Effector memory CD8-positive, alpha-beta T cell (primary cell): Measurements from ENCODE around the gene IFIH1.
A peak's percentile ranks its signal among the peaks of the same experiment; 100 is the strongest.

Experiments
- ATAC-seq: fragments of 150-1000 bp; cut with Tn5 transposase; replicated peaks from 2 replicates; pipeline ENCODE4 v1.10.0; 2021; ENCODE audit warnings: mild to moderate bottlenecking, moderate library complexity
- DNase-seq, 3 experiments: peaks; one replicate each; pipeline ENCODE4 v3.0.0; 2021
- H3K27ac Mint-ChIP-seq, 2 donors: one replicate each; pipeline ENCODE4 v1.8.0; 2022; ENCODE audit warnings: mild to moderate bottlenecking in 2 of 2, mixed read lengths in 2 of 2, moderate library complexity in 2 of 2
- H3K27me3 Mint-ChIP-seq, 2 donors: one replicate each; pipeline ENCODE4 v1.8.0; 2022; ENCODE audit warnings: mixed read lengths in 2 of 2
- H3K36me3 Mint-ChIP-seq: one replicate; pipeline ENCODE4 v1.8.0; 2022; ENCODE audit warnings: mild to moderate bottlenecking, moderate library complexity, mixed read lengths; ENCODE audit not compliant: insufficient read depth
- H3K4me1 Mint-ChIP-seq, 2 donors: one replicate each; pipeline ENCODE4 v1.8.0; 2022; ENCODE audit warnings: low read depth in 2 of 2, mixed read lengths in 2 of 2
- H3K4me3 Mint-ChIP-seq, 2 donors: one replicate each; pipeline ENCODE4 v1.8.0; 2022; ENCODE audit warnings: mild to moderate bottlenecking in 2 of 2, mixed read lengths in 2 of 2, moderate library complexity in 2 of 2
- H3K9me3 Mint-ChIP-seq, 2 donors: one replicate each; pipeline ENCODE4 v1.8.0; 2022; ENCODE audit warnings: mixed read lengths in 2 of 2
- total RNA-seq, 9 experiments: gene quantifications; one replicate each; lab custom pipeline; 2026; lab: John Stamatoyannopoulos, UW

The IFIH1 gene
- total RNA-seq = 38.2 to 107 (median 55.0) reads per million in 9 experiments

- Mint-ChIP-seq H3K27ac (peak within 1 kb of the TSS; percentile 99 to 100), H3K4me1 (peaks cover 39 to 58% of the 10 kb centered on the region in 2 donors), H3K36me3 (peaks cover 19% of the 10 kb centered on the region), H3K9me3 (no peaks in the 10 kb centered on the region), H3K4me3 (peak within 1 kb of the TSS; percentile 89 to 96), H3K27me3 (no peaks in the 10 kb centered on the region)
- DNase-seq (peak; percentile 72 to 78 (median 72)), ATAC-seq (peak; percentile 88)
These were observed at the start of gene IFIH1 for GRCh38 chr2:162318328-162319180. Gene IFIH1, minus strand, starts transcription at chr2:162318684. Its CDS starts 377 bp downstream, at chr2:162318307.

- no peak for ATAC-seq
- no peaks in the 10 kb centered on the region for H3K9me3 Mint-ChIP-seq
- no peak for DNase-seq
These were observed 46.9 kb upstream of the IFIH1 start for GRCh38 chr2:162365392-162365791.

GRCh38 chr2:162344617-162344950, 26.1 kb upstream of the IFIH1 start:
- no peaks in the 10 kb centered on the region for H3K36me3 Mint-ChIP-seq
- no peak for ATAC-seq
- H3K4me1 Mint-ChIP-seq = peaks cover 8 to 11% of the 10 kb centered on the region in 2 donors

More at GRCh38 chr2:162365392-162365791, 46.9 kb upstream of the IFIH1 start:
- H3K27ac Mint-ChIP-seq = no peak overlapping the region
- no peaks in the 10 kb centered on the region for H3K36me3 Mint-ChIP-seq
- no peaks in the 10 kb centered on the region for H3K4me1 Mint-ChIP-seq
- no peak overlapping the region for H3K4me3 Mint-ChIP-seq
- H3K27me3 Mint-ChIP-seq = peaks cover 0 to 8% of the 10 kb centered on the region in 2 donors

DNA sequence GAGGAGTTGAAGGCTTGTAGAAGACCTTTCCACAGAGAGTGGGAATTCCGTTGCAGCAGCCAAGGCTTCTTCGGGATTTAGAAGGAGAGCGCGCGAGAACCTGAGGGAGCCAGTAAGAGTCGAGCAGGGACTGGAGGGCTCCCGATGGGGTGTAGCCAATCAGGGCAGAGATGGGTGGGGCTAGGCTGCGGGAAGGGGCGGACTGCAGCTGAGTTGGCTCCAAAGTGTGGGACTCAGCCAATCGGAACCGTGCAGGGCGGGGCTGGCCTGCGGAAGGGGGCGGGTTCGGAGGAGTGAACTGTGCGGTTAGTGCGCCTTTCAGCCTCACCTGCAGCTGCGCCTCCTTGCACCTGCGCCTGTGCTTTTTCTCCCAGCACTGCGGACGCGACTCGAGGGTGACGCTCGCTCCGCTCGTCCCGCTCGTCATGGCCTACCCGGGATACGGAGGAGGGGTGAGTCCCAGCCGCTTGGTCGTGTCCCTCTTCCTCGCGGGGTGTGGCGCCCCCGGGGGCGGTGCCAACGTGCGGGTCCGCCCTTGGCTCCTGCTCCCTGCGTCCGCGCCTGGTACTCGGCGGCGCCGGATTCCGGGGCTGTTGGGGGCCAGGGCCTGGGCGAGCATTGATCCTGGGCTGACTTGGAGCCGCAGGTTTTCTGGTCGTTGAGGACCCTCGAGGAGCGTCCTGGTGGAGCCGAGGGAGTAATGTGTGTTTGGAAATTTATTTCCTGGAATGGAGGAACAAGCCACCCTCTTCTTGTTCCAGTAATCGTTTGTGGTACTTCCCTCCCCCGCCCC, 25.5 kb upstream of the IFIH1 start, which contains the start of gene GCA:
TSS of gene GCA (plus strand) at position 309 of the 793 bp plus-strand sequence. CDS start at position 426, 117 bp downstream.
- peak within 1 kb of the TSS in 1 of 2 donors; percentile 90 for H3K27ac Mint-ChIP-seq
- peak within 1 kb of the TSS; percentile 84 to 87 for H3K4me3 Mint-ChIP-seq
- peak; percentile 97 for ATAC-seq
- no peaks in the 10 kb centered on the region for H3K27me3 Mint-ChIP-seq
- H3K9me3 Mint-ChIP-seq = no peaks in the 10 kb centered on the region
- peak; percentile 97 to 99 (median 98) for DNase-seq
- H3K36me3 Mint-ChIP-seq = no peaks in the 10 kb centered on the region
- H3K4me1 Mint-ChIP-seq = peaks cover 8 to 11% of the 10 kb centered on the region in 2 donors

More at GRCh38 chr2:162344617-162344950, 26.1 kb upstream of the IFIH1 start:
- no peak for DNase-seq
- Mint-ChIP-seq H3K9me3 (no peaks in the 10 kb centered on the region), H3K4me3 (peak overlapping the region; percentile 84 to 87), H3K27me3 (peaks cover 0 to 5% of the 10 kb centered on the region in 2 donors), H3K27ac (no peak overlapping the region)

DNA sequence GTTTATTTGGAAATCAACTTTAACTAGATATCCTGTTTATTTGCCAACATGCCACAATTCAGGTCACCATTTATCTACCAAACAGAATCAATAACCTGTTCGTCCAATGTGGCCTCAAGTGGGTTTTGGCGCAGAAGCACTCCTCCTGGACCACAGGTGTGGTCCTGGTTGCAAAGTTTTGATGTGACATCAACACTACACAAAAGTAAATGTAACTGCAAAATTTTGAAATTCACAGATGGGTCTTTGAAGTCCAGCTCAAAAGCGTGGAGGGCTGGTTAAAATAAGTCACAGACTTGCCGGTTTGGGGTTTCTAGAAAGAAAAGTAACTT, 25.0 kb upstream of the IFIH1 start:
- peak overlapping the region in 1 of 2 donors; percentile 90 for H3K27ac Mint-ChIP-seq
- peak overlapping the region; percentile 84 to 87 for H3K4me3 Mint-ChIP-seq
- H3K4me1 Mint-ChIP-seq = peaks cover 8 to 11% of the 10 kb centered on the region in 2 donors
- H3K9me3 Mint-ChIP-seq = no peaks in the 10 kb centered on the region
- ATAC-seq = no peak
- no peak for DNase-seq
- no peaks in the 10 kb centered on the region for H3K36me3 Mint-ChIP-seq
- H3K27me3 Mint-ChIP-seq = no peaks in the 10 kb centered on the region

GRCh38 chr2:162342841-162343240, 24.4 kb upstream of the IFIH1 start:
- no peak for ATAC-seq
- no peaks in the 10 kb centered on the region for H3K9me3 Mint-ChIP-seq
- DNase-seq = no peak
- no peaks in the 10 kb centered on the region for H3K27me3 Mint-ChIP-seq
- peak overlapping the region in 1 of 2 donors; percentile 87 for H3K4me3 Mint-ChIP-seq
- H3K4me1 Mint-ChIP-seq = peaks cover 8 to 11% of the 10 kb centered on the region in 2 donors
- no peaks in the 10 kb centered on the region for H3K36me3 Mint-ChIP-seq
- no peak overlapping the region for H3K27ac Mint-ChIP-seq

- H3K4me1 Mint-ChIP-seq = peaks cover 8 to 11% of the 10 kb centered on the region in 2 donors
- H3K36me3 Mint-ChIP-seq = no peaks in the 10 kb centered on the region
- no peaks in the 10 kb centered on the region for H3K27me3 Mint-ChIP-seq
- no peak for ATAC-seq
- DNase-seq = no peak
- H3K9me3 Mint-ChIP-seq = no peaks in the 10 kb centered on the region
- H3K27ac Mint-ChIP-seq = no peak overlapping the region
- no peak overlapping the region for H3K4me3 Mint-ChIP-seq
These were observed 23.8 kb upstream of the IFIH1 start for GRCh38 chr2:162342321-162342720.

DNA sequence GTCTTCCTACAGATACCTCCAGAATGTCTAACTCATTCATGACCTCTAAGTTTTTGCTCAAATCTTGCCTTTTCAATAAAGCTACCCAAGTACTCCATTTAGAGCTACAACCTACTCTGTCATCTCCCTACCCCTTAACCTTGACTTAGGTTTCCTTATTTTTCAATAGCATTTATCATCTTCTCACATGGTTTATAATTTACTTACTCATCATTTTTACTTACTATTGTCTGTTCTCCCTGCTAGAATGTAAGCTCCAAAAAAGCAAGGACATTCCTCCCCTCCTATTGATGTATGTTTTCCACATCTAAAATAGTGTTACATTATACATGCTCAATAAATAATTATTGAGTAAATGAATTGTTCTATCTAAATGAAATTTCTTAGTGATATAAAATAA, 22.3 kb upstream of the IFIH1 start:
- H3K27ac Mint-ChIP-seq = no peak overlapping the region
- no peaks in the 10 kb centered on the region for H3K27me3 Mint-ChIP-seq
- H3K4me1 Mint-ChIP-seq = peaks cover 8 to 11% of the 10 kb centered on the region in 2 donors
- no peak for ATAC-seq
- no peak for DNase-seq
- H3K4me3 Mint-ChIP-seq = no peak overlapping the region
- no peaks in the 10 kb centered on the region for H3K36me3 Mint-ChIP-seq
- H3K9me3 Mint-ChIP-seq = no peaks in the 10 kb centered on the region

DNA sequence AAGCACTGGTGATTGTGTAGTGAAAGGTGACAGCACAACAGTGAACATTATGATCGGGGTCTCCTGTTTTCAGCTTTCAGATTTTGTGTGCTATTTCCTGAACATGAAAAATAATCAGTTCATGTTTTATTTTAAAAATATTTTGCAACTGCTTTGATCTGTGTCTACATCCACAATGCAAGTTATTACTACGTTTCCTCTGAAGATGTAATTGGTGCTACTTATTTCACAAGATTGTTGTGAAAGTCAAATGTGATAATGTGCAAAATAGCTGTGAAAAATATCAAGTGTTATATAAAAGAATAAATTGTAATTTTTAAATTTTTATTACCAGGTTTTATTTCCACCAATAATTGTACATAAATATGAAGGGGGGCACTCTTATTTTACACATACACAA, 19.4 kb upstream of the IFIH1 start:
- no peaks in the 10 kb centered on the region for H3K36me3 Mint-ChIP-seq
- no peaks in the 10 kb centered on the region for H3K9me3 Mint-ChIP-seq
- no peak for DNase-seq
- no peaks in the 10 kb centered on the region for H3K4me1 Mint-ChIP-seq
- H3K27me3 Mint-ChIP-seq = no peaks in the 10 kb centered on the region
- ATAC-seq = no peak
- H3K4me3 Mint-ChIP-seq = no peak overlapping the region
- H3K27ac Mint-ChIP-seq = no peak overlapping the region

- H3K4me3 Mint-ChIP-seq = no peak overlapping the region
- no peaks in the 10 kb centered on the region for H3K36me3 Mint-ChIP-seq
- H3K27me3 Mint-ChIP-seq = no peaks in the 10 kb centered on the region
- no peak overlapping the region for H3K27ac Mint-ChIP-seq
- no peaks in the 10 kb centered on the region for H3K9me3 Mint-ChIP-seq
- ATAC-seq (peak; percentile 49), DNase-seq (peak in 1 of 3 experiments; percentile 15)
- no peaks in the 10 kb centered on the region for H3K4me1 Mint-ChIP-seq
These were observed 15.5 kb upstream of the IFIH1 start for GRCh38 chr2:162333968-162334367.

- Mint-ChIP-seq H3K27me3 (no peaks in the 10 kb centered on the region), H3K9me3 (no peaks in the 10 kb centered on the region), H3K4me3 (no peak overlapping the region), H3K27ac (no peak overlapping the region), H3K4me1 (peaks cover 0 to 2% of the 10 kb centered on the region in 2 donors), H3K36me3 (no peaks in the 10 kb centered on the region)
- DNase-seq (no peak), ATAC-seq (no peak)
These were observed 12.4 kb upstream of the IFIH1 start for GRCh38 chr2:162330881-162331280.

- H3K27me3 Mint-ChIP-seq = no peaks in the 10 kb centered on the region
- no peak for ATAC-seq
- no peak overlapping the region for H3K4me3 Mint-ChIP-seq
- no peaks in the 10 kb centered on the region for H3K9me3 Mint-ChIP-seq
- H3K4me1 Mint-ChIP-seq = peaks cover 0 to 8% of the 10 kb centered on the region in 2 donors
- DNase-seq = no peak
- no peaks in the 10 kb centered on the region for H3K36me3 Mint-ChIP-seq
- H3K27ac Mint-ChIP-seq = no peak overlapping the region
These were observed 10.1 kb upstream of the IFIH1 start for GRCh38 chr2:162328424-162329157.

GRCh38 chr2:162327806-162328205, 9.3 kb upstream of the IFIH1 start:
- Mint-ChIP-seq H3K27ac (no peak overlapping the region), H3K27me3 (no peaks in the 10 kb centered on the region), H3K36me3 (no peaks in the 10 kb centered on the region), H3K4me1 (peaks cover 0 to 8% of the 10 kb centered on the region in 2 donors), H3K9me3 (no peaks in the 10 kb centered on the region), H3K4me3 (no peak overlapping the region)
- no peak for DNase-seq
- no peak for ATAC-seq
